ENCODE measurements around the gene RFTN1.
A peak's percentile ranks its signal among the peaks of the same experiment; 100 is the strongest.

Gene RFTN1

DNA sequence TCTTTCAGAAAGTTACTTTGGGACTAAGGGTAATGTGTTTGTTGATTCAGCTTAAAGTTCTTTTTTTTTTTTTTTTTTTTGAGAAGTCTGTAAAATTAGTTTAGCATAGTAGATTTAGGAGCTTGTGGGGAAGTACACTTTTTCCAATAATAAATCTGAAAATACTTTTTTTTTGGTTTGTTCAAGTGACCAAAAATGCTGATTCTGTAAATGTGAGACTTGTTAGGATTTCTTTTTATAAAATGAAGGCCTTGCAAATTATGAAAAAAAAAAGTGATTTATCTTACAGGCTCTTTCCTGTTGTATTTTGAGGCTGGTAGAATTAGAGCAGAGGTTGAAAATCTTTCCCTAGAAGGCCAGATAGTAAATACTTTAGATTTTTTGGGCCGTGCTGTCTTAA lies 240.9 kb downstream of the RFTN1 start:
- Mint-ChIP-seq H3K4me1 (ENCODE audit: low read depth) (peaks cover under 1% of the 10 kb centered on the region), H3K4me3 (no peak overlapping the region), H3K27me3 (no peaks in the 10 kb centered on the region), H3K9me3 (no peaks in the 10 kb centered on the region), H3K27ac (no peak overlapping the region), H3K36me3 (ENCODE audit: low read depth) (peaks cover 40% of the 10 kb centered on the region)
- intact Hi-C loops (cut with micrococcal nuclease): no loop called here

DNA sequence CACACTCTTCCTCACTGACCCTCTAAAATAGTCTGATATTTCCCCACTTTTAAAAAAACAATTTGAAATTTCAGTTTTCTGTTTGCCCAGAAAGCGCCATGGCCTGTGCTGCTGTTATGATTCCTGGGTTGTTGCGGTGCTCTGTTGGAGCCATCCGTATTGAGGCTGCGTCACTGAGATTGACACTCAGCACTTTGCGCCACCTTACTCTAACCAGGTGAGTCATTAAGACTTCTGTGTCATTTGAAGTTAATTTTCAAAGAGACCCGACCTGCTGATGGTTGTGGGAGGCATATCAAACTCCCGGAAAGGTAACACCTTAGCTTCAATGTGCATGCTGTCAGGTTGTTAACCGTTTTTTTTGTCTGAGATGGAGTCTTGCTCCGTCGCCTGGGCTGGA lies 242.6 kb downstream of the RFTN1 start:
- H3K36me3 Mint-ChIP-seq (ENCODE audit: low read depth): peaks cover 34% of the 10 kb centered on the region
- H3K4me3 Mint-ChIP-seq: no peak overlapping the region
- no peaks in the 10 kb centered on the region for H3K9me3 Mint-ChIP-seq
- intact Hi-C loops (cut with micrococcal nuclease): no loop called here
- H3K27me3 Mint-ChIP-seq: no peaks in the 10 kb centered on the region
- peaks cover 13% of the 10 kb centered on the region for H3K4me1 Mint-ChIP-seq (ENCODE audit: low read depth)
- H3K27ac Mint-ChIP-seq: no peak overlapping the region

DNA sequence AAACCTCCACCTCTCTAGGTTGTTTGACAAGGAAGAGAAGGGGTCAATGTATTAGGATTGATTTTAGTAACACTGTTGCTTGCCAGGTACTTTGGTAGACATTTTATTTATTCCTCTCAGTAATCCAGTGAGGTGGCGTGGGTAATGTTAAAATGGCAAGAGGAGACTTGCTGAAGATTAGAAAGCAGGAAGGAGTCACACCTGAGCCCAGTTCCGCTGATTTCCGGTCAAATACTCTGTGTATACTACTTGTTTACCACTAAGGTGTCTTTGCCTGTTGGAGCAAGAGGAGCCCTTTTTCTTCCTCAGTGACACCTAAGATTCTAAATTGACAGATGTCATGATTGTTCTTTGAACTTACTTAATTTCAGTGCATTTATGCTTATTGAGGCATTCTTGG lies 246.8 kb downstream of the RFTN1 start:
- Mint-ChIP-seq H3K9me3 (no peaks in the 10 kb centered on the region), H3K27me3 (no peaks in the 10 kb centered on the region), H3K4me1 (ENCODE audit: low read depth) (peaks cover 20% of the 10 kb centered on the region), H3K4me3 (no peak overlapping the region), H3K27ac (peak overlapping the region; percentile 71), H3K36me3 (ENCODE audit: low read depth) (peaks cover 35% of the 10 kb centered on the region)
- intact Hi-C loops (cut with micrococcal nuclease): no loop called here

Data from dendritic cell treated with granulocyte-macrophage colony-stimulating factor and Interleukin-4, amounts not matched to agents 40 ng/mL and 50 ng/mL, for 4 days (primary cell).